ENCODE results near the gene ANXA3. TPM values are rescaled to one million over a fixed set of nuclear protein-coding genes. Genes with fewer than 3 reads are reported as not detected.

Gene ANXA3
- total and polyA plus RNA-seq, 2 donors from 2014 or later = 33.7 to 79.9 TPM

DNA sequence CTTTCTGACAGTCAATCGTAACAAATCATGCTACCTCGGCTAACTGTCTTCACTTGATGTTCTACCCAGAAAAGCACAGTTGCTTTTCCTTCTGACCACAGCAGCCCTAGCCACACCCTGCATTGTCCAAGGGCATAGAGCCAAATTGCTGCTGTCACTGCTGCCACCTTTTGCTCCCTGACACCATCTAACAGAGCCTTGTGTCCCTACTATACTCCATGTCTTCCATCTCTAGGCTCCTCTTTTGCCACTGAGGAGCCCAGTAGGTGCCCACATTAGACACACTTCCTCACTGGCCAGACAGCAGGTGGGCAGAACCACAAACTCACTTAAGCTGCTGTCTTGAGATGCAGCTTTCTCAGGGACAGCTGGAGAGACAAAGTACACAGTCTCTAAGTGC lies 91.4 kb downstream of the ANXA3 start:
- intact Hi-C loops (cut with DNase I) = no loop called here
- Histone ChIP-seq H3K36me3 (ENCODE audit: control insufficient read depth in 2 of 3, insufficient read depth in 3 of 3, low read length in 3 of 3) (no peaks in the 10 kb centered on the region), H3K9me3 (ENCODE audit: control insufficient read depth in 2 of 3, insufficient read depth in 1 of 3, low read length in 3 of 3) (no peaks in the 10 kb centered on the region), H3K9ac (ENCODE audit: low read length in 3 of 3) (no peak overlapping the region), H3K27ac (ENCODE audit: low read depth in 2 of 2, low read length in 2 of 2) (no peak overlapping the region), H3K27me3 (ENCODE audit: control insufficient read depth, insufficient read depth, low read length) (no peaks in the 10 kb centered on the region), H3K4me3 (ENCODE audit: low read length in 3 of 3) (no peak overlapping the region), H3K4me1 (ENCODE audit: control insufficient read depth in 2 of 3, insufficient read depth in 2 of 3, low read depth in 1 of 3, low read length in 3 of 3) (peaks cover 0 to 16% (median 6%) of the 10 kb centered on the region in 3 donors)
- DNase-seq (no peak), FAIRE-seq (no peak)
- TF ChIP-seq, protein P1, sequence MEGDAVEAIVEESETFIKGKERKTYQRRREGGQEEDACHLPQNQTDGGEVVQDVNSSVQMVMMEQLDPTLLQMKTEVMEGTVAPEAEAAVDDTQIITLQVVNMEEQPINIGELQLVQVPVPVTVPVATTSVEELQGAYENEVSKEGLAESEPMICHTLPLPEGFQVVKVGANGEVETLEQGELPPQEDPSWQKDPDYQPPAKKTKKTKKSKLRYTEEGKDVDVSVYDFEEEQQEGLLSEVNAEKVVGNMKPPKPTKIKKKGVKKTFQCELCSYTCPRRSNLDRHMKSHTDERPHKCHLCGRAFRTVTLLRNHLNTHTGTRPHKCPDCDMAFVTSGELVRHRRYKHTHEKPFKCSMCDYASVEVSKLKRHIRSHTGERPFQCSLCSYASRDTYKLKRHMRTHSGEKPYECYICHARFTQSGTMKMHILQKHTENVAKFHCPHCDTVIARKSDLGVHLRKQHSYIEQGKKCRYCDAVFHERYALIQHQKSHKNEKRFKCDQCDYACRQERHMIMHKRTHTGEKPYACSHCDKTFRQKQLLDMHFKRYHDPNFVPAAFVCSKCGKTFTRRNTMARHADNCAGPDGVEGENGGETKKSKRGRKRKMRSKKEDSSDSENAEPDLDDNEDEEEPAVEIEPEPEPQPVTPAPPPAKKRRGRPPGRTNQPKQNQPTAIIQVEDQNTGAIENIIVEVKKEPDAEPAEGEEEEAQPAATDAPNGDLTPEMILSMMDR (IDR thresholded peaks at IDR 0.05; ENCODE audit: borderline replicate concordance, extremely low read depth, insufficient read depth) = no peak

DNA sequence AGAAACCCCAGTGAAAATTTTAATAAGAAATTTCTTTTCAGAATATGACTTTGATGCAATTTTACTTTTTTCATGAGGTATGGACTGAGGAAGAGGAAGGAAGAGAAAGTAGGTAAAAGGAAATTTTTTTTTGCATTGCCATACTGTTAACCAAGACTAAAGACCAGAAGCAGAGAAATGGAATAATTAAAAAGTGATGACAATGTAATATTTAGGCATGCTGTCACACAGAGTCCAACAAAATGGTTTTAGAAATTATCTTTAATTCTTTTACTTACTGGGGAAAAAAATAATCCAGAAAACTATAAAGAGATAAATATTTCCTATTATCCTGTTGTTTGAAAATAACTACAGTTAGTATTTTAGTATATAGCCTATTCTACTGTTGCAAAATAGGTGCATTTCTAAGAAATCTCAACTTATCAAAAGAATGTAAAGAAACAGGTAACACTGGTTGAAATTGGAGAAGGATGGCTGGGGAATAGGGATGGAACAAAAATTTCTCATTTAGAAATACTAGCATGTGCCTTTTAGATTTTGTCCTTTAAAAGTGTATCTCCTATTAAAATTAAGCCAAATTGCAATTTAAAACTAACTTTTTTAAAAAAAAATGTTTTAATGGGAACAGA lies 92.6 kb downstream of the ANXA3 start:
- Histone ChIP-seq H3K9me3 (ENCODE audit: control insufficient read depth in 2 of 3, insufficient read depth in 1 of 3, low read length in 3 of 3) (no peaks in the 10 kb centered on the region), H3K27me3 (ENCODE audit: control insufficient read depth, insufficient read depth, low read length) (no peaks in the 10 kb centered on the region), H3K27ac (ENCODE audit: low read depth in 2 of 2, low read length in 2 of 2) (no peak overlapping the region), H3K36me3 (ENCODE audit: control insufficient read depth in 2 of 3, insufficient read depth in 3 of 3, low read length in 3 of 3) (no peaks in the 10 kb centered on the region), H3K4me1 (ENCODE audit: control insufficient read depth in 2 of 3, insufficient read depth in 2 of 3, low read depth in 1 of 3, low read length in 3 of 3) (peaks cover 0 to 16% (median 6%) of the 10 kb centered on the region in 3 donors), H3K4me3 (ENCODE audit: low read length in 3 of 3) (no peak overlapping the region), H3K9ac (ENCODE audit: low read length in 3 of 3) (no peak overlapping the region)
- TF ChIP-seq, protein P1 (IDR thresholded peaks at IDR 0.05; ENCODE audit: borderline replicate concordance, extremely low read depth, insufficient read depth) = no peak
- FAIRE-seq (no peak), DNase-seq (no peak)
- intact Hi-C loops (cut with DNase I) = no loop called here

DNA sequence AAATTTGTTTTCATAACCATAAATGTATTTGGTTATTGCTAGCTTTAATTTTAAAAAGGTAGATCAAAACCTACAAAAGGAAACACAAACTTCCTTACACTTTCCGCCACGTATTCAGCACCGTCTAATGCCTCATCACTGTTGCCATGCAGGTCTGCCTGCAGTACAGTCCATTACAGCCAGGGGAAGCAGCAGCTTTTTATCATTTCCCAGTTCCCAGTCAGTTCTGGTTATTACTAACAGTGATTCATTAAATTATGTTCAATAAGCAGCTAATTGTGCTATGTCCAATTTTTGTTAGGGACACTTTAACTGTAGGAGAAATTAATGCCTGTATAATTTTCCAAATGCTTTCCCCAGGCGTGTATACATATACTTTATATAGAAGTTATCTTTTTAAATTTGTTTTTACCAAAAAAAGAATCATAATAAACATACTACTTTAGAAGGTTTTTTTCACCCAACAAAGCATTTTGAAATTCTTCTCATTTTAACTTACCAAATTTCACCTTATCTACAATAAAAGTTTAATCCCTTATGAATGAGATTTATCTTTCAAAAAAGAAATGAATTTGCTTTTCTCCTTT lies 93.3 kb downstream of the ANXA3 start:
- Histone ChIP-seq H3K27me3 (ENCODE audit: control insufficient read depth, insufficient read depth, low read length) (no peaks in the 10 kb centered on the region), H3K27ac (ENCODE audit: low read depth in 2 of 2, low read length in 2 of 2) (no peak overlapping the region), H3K36me3 (ENCODE audit: control insufficient read depth in 2 of 3, insufficient read depth in 3 of 3, low read length in 3 of 3) (no peaks in the 10 kb centered on the region), H3K9me3 (ENCODE audit: control insufficient read depth in 2 of 3, insufficient read depth in 1 of 3, low read length in 3 of 3) (no peaks in the 10 kb centered on the region), H3K4me1 (ENCODE audit: control insufficient read depth in 2 of 3, insufficient read depth in 2 of 3, low read depth in 1 of 3, low read length in 3 of 3) (peaks cover 0 to 16% (median 6%) of the 10 kb centered on the region in 3 donors), H3K9ac (ENCODE audit: low read length in 3 of 3) (no peak overlapping the region), H3K4me3 (ENCODE audit: low read length in 3 of 3) (no peak overlapping the region)
- FAIRE-seq = peak; percentile 96
- intact Hi-C loops (cut with DNase I) = no loop called here
- TF ChIP-seq, protein P1 (IDR thresholded peaks at IDR 0.05; ENCODE audit: borderline replicate concordance, extremely low read depth, insufficient read depth) = peak; percentile 96
- peak in 3 of 5 donors; percentile 26 to 65 (median 45) for DNase-seq

All from kidney (tissue), 14 donors.